ENCODE measurements around the gene OR10H4. TPM values are rescaled to one million over a fixed set of nuclear protein-coding genes. Genes with fewer than 3 reads are reported as not detected.

The OR10H4 gene
- total and polyA plus RNA-seq, 2 of the 8 experiments (the other 6 are each of a cell fraction or from before 2014, with no cell fraction given), result not detected

- Histone ChIP-seq H2BK15ac (ENCODE audit: low read length) (no peak overlapping the region), H2AFZ (ENCODE audit: low read length) (no peak overlapping the region), H3K27ac (ENCODE audit: low read depth, low read length) (no peak overlapping the region), H3K56ac (replicated peaks; ENCODE audit: insufficient read length, low read depth, low read length) (no peak overlapping the region), H2BK20ac (ENCODE audit: low read length) (no peak overlapping the region), H3K23me2 (ENCODE audit: low read depth, low read length) (no peaks in the 10 kb centered on the region; the same call in 1 of the 2 replicates), H3K14ac (ENCODE audit: insufficient read length) (no peak overlapping the region), H3K79me2 (ENCODE audit: control insufficient read depth in 1 of 2, insufficient read depth in 2 of 2, low read length in 2 of 2) (no peaks in the 10 kb centered on the region), H3K4me3 (ENCODE audit: extremely low read depth in 1 of 4, insufficient read depth in 2 of 4, low read depth in 3 of 4, low read length in 4 of 4) (no peak overlapping the region), H2BK120ac (replicated peaks; ENCODE audit: low read depth, low read length) (no peak overlapping the region), H4K5ac (ENCODE audit: insufficient read length, low read depth, low read length) (no peak overlapping the region), H3K18ac (ENCODE audit: extremely low read depth, low read length) (no peak overlapping the region), H3K4me2 (ENCODE audit: insufficient read depth in 1 of 2, low read depth in 2 of 2, low read length in 2 of 2) (no peak overlapping the region), H3K36me3 (ENCODE audit: control insufficient read depth in 2 of 4, insufficient read depth in 4 of 4, low read length in 3 of 4) (no peaks in the 10 kb centered on the region), H3K27me3 (replicated peaks in 1 of 4; ENCODE audit: control insufficient read depth in 3 of 4, extremely low read depth in 1 of 4, insufficient read depth in 3 of 4, low read length in 3 of 4) (no peaks in the 10 kb centered on the region), H4K20me1 (replicated peaks in 1 of 2; ENCODE audit: control insufficient read depth in 1 of 2, insufficient read depth in 2 of 2, low read length in 2 of 2) (no peaks in the 10 kb centered on the region), H3K4ac (replicated peaks; ENCODE audit: insufficient read length, low read depth, low read length) (no peak overlapping the region), H4K8ac (ENCODE audit: extremely low read depth, insufficient read depth, low read length) (no peak overlapping the region), H3K79me1 (ENCODE audit: low read depth, low read length) (no peaks in the 10 kb centered on the region), H3K4me1 (replicated peaks in 1 of 4; ENCODE audit: control insufficient read depth in 3 of 4, insufficient read depth in 4 of 4, low read length in 3 of 4) (no peaks in the 10 kb centered on the region), H2AK5ac (ENCODE audit: low read depth, low read length) (no peak overlapping the region), H3K23ac (ENCODE audit: insufficient read length) (no peak overlapping the region), H2BK5ac (ENCODE audit: low read depth, low read length) (no peak overlapping the region), H3K9me3 (ENCODE audit: insufficient read depth in 2 of 2, low read depth in 1 of 2, low read length in 1 of 2) (peaks cover 72 to 87% of the 10 kb centered on the region in 2 experiments), H3K9ac (replicated peaks in 1 of 4; ENCODE audit: extremely low read depth in 1 of 4, low read depth in 3 of 4, low read length in 3 of 4) (no peak overlapping the region), H2BK12ac (ENCODE audit: low read depth, low read length) (no peak overlapping the region), H4K91ac (replicated peaks; ENCODE audit: insufficient read length, low read length) (no peak overlapping the region)
- DNase-seq (ENCODE audit: low read depth in 1 of 2, low spot score in 2 of 2), result no peak
- no peak for TF ChIP-seq BACH1 (IDR thresholded peaks at IDR 0.05; ENCODE audit: low read length)
- CTCF ChIA-PET (ENCODE audit: partially characterized antibody), result no interaction called here
- 74% methylated on average over 4 of the region's 8 CpGs; no CpG with 5 or more reads in 1 of the 2 experiments for WGBS, 2 experiments (ENCODE audit: extremely low coverage in 1 of 2, insufficient coverage in 1 of 2, insufficient read length in 1 of 2, insufficient replicate concordance in 2 of 2, low coverage in 1 of 2, low lambda C conversion rate in 2 of 2, missing lambda C conversion rate in 1 of 2)
- POLR2A ChIA-PET (ENCODE audit: partially characterized antibody), result no interaction called here
- no peak for FAIRE-seq
These were observed 25.1 kb upstream of the OR10H4 start for GRCh38 chr19:15923702-15924101.

Measured in H1 (cell line).